GM13976 (cell line): ENCODE results near the gene KIF21A.

Source experiments
- DNase-seq: peaks from one replicate; pipeline ENCODE4 v3.0.0; 2012; ENCODE audit warnings: low spot score
- in situ Hi-C: fragments of 300-500 bp; cut with MboI; formaldehyde crosslinking; loops from one replicate; pipeline ENCODE4 v1.12.0; 2022; ENCODE audit warnings: low sequenced_read_pairs, mixed read lengths, inconsistent platforms; ENCODE audit not compliant: unreplicated experiment
- TF ChIP-seq, protein P1 (sequence below): IDR thresholded peaks from 2 replicates; pipeline ENCODE4 v1.5.1; 2012; ENCODE audit warnings: borderline replicate concordance, mild to moderate bottlenecking; ENCODE audit not compliant: insufficient read depth; ENCODE audit errors: extremely low read depth, missing control alignments, control extremely low read depth

Gene KIF21A

DNA sequence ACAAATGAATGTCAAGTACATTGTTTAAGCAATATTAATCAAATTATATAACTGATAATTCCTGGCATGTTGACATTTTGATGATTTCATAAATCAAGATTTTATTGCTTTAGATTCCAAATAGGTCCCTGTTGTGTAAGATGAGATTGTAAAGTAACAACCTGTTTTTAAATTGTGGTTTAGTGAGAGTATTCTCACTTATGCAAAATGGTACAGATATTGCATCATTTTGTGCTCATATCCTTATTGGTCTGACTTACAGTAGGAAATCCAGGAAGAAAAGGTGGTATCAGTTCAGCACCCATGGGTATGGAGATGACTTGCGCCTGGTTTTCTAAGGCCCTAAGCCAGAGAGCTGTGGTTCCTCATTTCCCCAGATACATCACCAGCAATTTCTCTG lies 165.5 kb downstream of the KIF21A start:
- TF ChIP-seq, protein P1, sequence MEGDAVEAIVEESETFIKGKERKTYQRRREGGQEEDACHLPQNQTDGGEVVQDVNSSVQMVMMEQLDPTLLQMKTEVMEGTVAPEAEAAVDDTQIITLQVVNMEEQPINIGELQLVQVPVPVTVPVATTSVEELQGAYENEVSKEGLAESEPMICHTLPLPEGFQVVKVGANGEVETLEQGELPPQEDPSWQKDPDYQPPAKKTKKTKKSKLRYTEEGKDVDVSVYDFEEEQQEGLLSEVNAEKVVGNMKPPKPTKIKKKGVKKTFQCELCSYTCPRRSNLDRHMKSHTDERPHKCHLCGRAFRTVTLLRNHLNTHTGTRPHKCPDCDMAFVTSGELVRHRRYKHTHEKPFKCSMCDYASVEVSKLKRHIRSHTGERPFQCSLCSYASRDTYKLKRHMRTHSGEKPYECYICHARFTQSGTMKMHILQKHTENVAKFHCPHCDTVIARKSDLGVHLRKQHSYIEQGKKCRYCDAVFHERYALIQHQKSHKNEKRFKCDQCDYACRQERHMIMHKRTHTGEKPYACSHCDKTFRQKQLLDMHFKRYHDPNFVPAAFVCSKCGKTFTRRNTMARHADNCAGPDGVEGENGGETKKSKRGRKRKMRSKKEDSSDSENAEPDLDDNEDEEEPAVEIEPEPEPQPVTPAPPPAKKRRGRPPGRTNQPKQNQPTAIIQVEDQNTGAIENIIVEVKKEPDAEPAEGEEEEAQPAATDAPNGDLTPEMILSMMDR, result no peak
- DNase-seq, result no peak
- in situ Hi-C loops, result no loop called here

DNA sequence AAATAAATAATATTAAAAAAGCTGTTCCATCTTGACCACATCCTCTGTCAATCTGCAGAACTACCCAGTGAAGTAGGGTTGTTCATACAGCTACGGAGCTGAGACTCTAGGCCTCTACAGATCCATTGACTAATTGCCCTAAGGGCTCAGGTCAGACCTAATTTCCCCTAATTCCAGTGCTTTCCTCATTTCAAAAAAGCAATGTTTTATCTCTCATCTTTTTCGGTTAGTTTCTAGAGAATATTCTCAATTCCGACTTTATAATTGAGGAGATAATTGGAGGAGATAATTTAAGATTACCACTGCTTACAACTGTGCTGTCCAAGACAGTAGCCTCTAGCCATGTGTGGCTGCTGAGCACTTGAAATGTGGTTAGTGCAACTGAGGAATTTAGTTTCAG lies 167.1 kb downstream of the KIF21A start:
- in situ Hi-C loops, result no loop called here
- TF ChIP-seq, protein P1, result no peak
- no peak for DNase-seq

DNA sequence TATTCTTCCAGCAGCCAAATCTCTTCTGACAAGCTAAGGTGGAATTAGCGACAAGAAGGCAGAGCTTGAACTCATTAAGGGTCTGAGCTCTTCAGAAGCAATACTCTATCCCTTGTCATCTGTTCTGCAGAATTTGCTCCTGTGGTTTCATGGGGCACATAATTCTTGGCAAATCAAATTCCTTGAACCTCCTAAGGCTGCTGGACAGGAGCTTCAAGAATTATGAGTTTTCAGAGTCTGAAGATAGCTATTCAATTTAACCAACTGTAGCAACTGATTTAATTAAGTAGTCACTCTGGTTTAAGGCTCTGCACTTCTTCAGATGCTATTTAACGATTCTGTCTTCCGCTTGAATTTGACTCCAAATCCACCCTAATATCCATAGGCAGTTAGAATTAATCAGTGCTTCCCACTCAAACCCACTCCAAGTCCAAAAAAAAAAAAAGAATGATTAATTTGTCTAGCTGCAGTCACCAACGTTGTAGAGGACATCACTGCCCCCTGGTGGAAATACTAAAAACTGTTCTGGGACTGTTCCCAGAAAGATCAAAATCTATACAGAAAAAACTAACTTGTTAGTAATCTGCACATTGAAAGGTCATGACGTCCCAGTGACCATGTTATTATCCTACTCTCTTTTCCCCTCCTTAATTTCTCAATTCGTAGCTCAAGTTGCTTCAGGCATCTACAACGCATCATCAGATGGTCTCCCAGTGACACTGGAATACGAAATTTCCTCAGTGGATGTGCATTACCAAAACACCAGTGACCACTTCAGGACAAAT lies 169.9 kb downstream of the KIF21A start:
- in situ Hi-C loops, result loop anchor here (25.0 kb wide), 2 partner anchors 936 to 1136 kb away; no protein-coding TSS in a partner anchor
- TF ChIP-seq, protein P1, result peak; percentile 59
- no peak for DNase-seq

DNA sequence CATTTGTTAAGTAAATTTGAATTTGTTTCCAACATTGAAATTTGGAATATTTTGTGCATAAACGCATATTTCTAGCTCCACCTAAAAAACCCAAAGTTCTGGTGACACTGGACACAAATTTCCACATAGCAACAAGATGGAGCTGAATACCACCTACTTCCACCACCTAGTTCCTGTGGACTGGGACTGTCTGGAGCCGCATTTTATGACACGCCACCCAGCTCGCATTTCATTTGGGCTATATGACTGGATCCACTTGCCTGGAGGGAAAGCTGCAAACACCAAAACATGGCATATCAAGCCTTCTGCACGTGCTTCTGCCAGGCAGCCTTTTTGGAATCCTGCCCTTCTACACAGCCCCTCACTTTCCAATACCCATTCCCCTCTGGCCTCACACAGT lies 173.4 kb downstream of the KIF21A start:
- in situ Hi-C loops, result loop anchor here (25.0 kb wide), 2 partner anchors 932 to 1132 kb away; no protein-coding TSS in a partner anchor
- DNase-seq, result no peak
- TF ChIP-seq, protein P1, result no peak

DNA sequence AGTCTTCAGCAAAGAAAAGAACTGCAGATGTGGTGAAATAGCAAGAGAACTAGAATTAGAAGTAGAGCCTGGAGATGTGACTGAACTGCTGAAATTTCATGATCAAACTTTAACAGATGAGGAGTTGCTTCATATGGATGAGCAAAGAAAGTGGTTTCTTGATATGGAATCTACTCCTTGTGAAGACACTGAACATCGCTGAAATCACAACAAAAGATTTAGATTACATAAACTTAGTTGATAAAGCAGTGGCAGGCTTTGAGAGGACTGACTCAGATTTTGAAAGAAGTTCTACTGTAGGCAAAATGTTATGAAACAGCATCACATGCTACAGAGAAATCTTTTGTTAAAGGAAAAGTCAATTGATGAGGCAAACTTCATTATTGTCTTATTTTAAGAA lies 175.0 kb downstream of the KIF21A start:
- TF ChIP-seq, protein P1, result no peak
- in situ Hi-C loops, result loop anchor here (25.0 kb wide), 2 partner anchors 931 to 1131 kb away; no protein-coding TSS in a partner anchor

DNA sequence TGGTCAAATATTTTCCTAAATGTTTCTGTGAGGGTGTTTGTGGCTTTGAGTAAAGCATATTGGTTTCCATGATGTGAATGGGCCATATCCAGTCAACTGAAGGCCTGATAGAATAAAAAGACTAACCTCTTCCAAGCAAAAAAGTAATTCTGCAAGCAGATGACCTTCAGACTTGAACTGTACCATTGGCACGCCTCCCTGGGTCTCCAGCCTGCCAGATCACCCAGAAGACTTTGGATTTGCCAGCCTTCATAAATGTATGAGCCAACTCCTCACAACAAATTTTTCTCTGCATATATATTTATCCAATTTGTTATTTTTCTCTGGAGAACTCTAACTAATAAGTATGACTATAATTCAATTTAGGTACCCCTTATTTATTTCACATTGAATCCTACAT lies 190.3 kb downstream of the KIF21A start:
- in situ Hi-C loops, result loop anchor here (25.0 kb wide), 2 partner anchors 915 to 1115 kb away; no protein-coding TSS in a partner anchor
- TF ChIP-seq, protein P1, result no peak

More for the DNA sequence above, 175.0 kb downstream of the KIF21A start:
- no peak for DNase-seq

More for the DNA sequence above, 190.3 kb downstream of the KIF21A start:
- DNase-seq, result no peak
